GM12801 (cell line): ENCODE results near the gene TAS2R20.

Experiments
- CTCF ChIP-seq: IDR thresholded peaks from one replicate; pipeline ENCODE4 v1.5.1; 2011; ENCODE audit warnings: control low read depth; ENCODE audit not compliant: insufficient read length; ENCODE audit errors: extremely low read depth

TAS2R20 gene

GRCh38 chr12:11016937-11017336 lies 18.8 kb upstream of the TAS2R20 start:
- TF ChIP-seq CTCF, result no peak

GRCh38 chr12:11015775-11016430 lies 17.8 kb upstream of the TAS2R20 start:
- TF ChIP-seq CTCF, result no peak

GRCh38 chr12:11014234-11014633 lies 16.1 kb upstream of the TAS2R20 start:
- no peak for TF ChIP-seq CTCF

- TF ChIP-seq CTCF, result no peak
These were observed 9.5 kb upstream of the TAS2R20 start for GRCh38 chr12:11007608-11008007.

- TF ChIP-seq CTCF, result no peak
These were observed 3.8 kb downstream of the TAS2R20 start for GRCh38 chr12:10994307-10994706.

GRCh38 chr12:10989107-10989506 lies 9.0 kb downstream of the TAS2R20 start:
- TF ChIP-seq CTCF, result no peak

GRCh38 chr12:10986812-10987211 lies 11.3 kb downstream of the TAS2R20 start, which contains the start of gene TAS2R50:
Gene TAS2R50, minus strand, starts transcription at chr12:10986912. Its CDS starts 52 bp downstream, at chr12:10986860.
- TF ChIP-seq CTCF, result no peak
